Stimulated activated CD4-positive, alpha-beta T cell treated with anti-CD3 and anti-CD28 coated beads, Interleukin-1b, Interleukin-23, amount 100 ng/mL, for 1 hour (primary cell): ENCODE results near the gene UTP4.
"Not testable (repeated sequence)": the region's sequence is repeated elsewhere in the genome, so short reads cannot be mapped to it uniquely, and the experiment has no call there.

Experiments
- DNase-seq, 2 donors: peaks; one replicate each; pipeline ENCODE4 v3.0.0-alpha.2; 2020; ENCODE audit warnings: low read depth in 2 of 2

The UTP4 gene

GRCh38 chr16:69110406-69110805, 22.0 kb upstream of the UTP4 start:
- no peak for DNase-seq

GRCh38 chr16:69111216-69111875, 21.1 kb upstream of the UTP4 start:
- no peak for DNase-seq

GRCh38 chr16:69111876-69112230, 20.6 kb upstream of the UTP4 start:
- no peak for DNase-seq

- peak in 1 of 2 donors; percentile 21 for DNase-seq
These were observed 19.9 kb upstream of the UTP4 start for GRCh38 chr16:69112285-69113129.

GRCh38 chr16:69113216-69113615, 19.2 kb upstream of the UTP4 start:
- no peak for DNase-seq

GRCh38 chr16:69114346-69114975, 18.0 kb upstream of the UTP4 start:
- no peak for DNase-seq

- DNase-seq = no peak
These were observed 17.5 kb upstream of the UTP4 start for GRCh38 chr16:69114976-69115355.

- no peak for DNase-seq
These were observed 17.1 kb upstream of the UTP4 start for GRCh38 chr16:69115361-69115760.

- no peak for DNase-seq
These were observed 16.6 kb upstream of the UTP4 start for GRCh38 chr16:69115837-69116236.

GRCh38 chr16:69116256-69116875, 16.1 kb upstream of the UTP4 start:
- no peak for DNase-seq

GRCh38 chr16:69116906-69117305, 15.5 kb upstream of the UTP4 start:
- DNase-seq = no peak

- DNase-seq = no peak
These were observed 14.0 kb upstream of the UTP4 start for GRCh38 chr16:69118468-69118867.

GRCh38 chr16:69118994-69119393, 13.5 kb upstream of the UTP4 start:
- DNase-seq = no peak

GRCh38 chr16:69119536-69119935, 12.9 kb upstream of the UTP4 start:
- DNase-seq = no peak

GRCh38 chr16:69120096-69120664, 12.3 kb upstream of the UTP4 start:
- no peak for DNase-seq

GRCh38 chr16:69123910-69124309, 8.5 kb upstream of the UTP4 start:
- DNase-seq = peak; percentile 21 to 25

- DNase-seq = not testable (repeated sequence)
These were observed 8.0 kb upstream of the UTP4 start for GRCh38 chr16:69124406-69124805.

- DNase-seq = not testable (repeated sequence)
These were observed 7.5 kb upstream of the UTP4 start for GRCh38 chr16:69124961-69125360.

GRCh38 chr16:69126221-69126620, 6.2 kb upstream of the UTP4 start:
- no peak for DNase-seq

GRCh38 chr16:69126801-69127200, 5.6 kb upstream of the UTP4 start:
- not testable (repeated sequence) for DNase-seq

GRCh38 chr16:69127966-69128510, 4.4 kb upstream of the UTP4 start:
- DNase-seq = no peak

GRCh38 chr16:69130461-69130860, 2.0 kb upstream of the UTP4 start:
- no peak for DNase-seq
